ENCODE measurements around the gene TBC1D24.

The TBC1D24 gene

DNA sequence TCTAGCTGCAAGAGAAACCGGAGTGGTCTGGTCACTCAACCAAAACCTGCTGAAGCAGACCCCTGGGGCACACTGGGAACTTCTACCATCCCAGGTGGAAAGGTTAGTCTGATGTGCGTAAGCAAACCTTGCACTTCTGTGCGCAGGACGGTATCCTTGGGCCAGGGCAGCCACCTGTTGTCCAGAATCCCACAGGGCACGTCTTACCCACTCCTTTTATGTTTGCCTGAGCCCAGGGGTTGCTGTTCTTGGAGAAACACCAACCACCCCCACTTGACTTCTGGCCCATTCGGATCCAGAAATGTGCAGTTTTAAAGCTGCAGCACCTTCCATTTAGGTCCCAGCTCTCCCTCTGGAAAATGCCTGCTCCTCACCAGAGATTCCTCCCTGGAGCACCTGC, 18.7 kb downstream of the TBC1D24 start:
- Mint-ChIP-seq H3K4me3 (no peak overlapping the region), H3K27me3 (no peaks in the 10 kb centered on the region), H3K27ac (no peak overlapping the region), H3K9me3 (ENCODE audit: low read depth) (no peaks in the 10 kb centered on the region), H3K36me3 (no peaks in the 10 kb centered on the region), H3K4me1 (ENCODE audit: low read depth) (no peaks in the 10 kb centered on the region)

DNA sequence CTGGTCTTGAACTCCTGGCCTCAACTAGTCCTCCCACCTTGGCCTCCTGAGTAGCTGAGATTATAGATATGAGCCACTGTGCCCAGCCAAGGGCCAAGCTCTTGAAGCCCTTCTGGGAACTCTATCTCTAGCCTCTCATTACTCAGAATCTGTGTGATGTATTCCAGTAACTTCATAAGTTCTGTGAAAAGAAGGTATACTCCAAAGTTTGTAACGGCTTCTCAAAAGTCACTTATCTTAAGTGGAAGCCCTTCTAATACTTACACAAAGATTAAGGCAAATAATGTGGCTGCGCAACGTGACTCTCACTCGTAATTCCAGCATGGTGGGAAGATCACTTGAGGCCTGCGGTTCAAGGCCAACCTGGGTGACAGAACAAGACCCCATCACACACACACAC, 19.7 kb downstream of the TBC1D24 start:
- H3K9me3 Mint-ChIP-seq (ENCODE audit: low read depth) = no peaks in the 10 kb centered on the region

DNA sequence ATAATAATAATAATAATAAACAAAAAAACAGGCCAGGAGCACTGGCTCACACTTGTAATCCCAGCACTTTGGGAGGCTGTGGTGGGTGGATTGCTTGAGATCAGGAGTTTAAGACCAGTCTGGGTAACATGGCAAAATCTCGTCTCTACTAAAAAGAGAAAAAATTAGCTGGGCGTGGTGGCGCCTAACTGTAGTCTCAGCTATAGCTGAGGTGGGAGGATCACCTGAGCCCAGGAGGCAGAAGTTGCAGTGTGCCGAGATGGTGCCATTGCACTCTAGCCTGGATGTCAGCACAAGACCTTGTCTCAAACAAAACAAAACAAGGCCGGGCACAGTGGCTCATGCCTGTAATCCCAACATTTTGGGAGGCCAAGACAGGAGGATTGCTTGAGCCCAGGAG, 20.1 kb downstream of the TBC1D24 start:
- no peak overlapping the region for H3K27ac Mint-ChIP-seq
- H3K36me3 Mint-ChIP-seq = no peaks in the 10 kb centered on the region
- H3K4me1 Mint-ChIP-seq (ENCODE audit: low read depth) = no peaks in the 10 kb centered on the region
- no peaks in the 10 kb centered on the region for H3K27me3 Mint-ChIP-seq
- H3K4me3 Mint-ChIP-seq = no peak overlapping the region
- H3K9me3 Mint-ChIP-seq (ENCODE audit: low read depth) = no peaks in the 10 kb centered on the region

More for the DNA sequence above, 19.7 kb downstream of the TBC1D24 start:
- Mint-ChIP-seq H3K4me3 (no peak overlapping the region), H3K27me3 (no peaks in the 10 kb centered on the region), H3K27ac (no peak overlapping the region), H3K36me3 (no peaks in the 10 kb centered on the region), H3K4me1 (ENCODE audit: low read depth) (no peaks in the 10 kb centered on the region)

DNA sequence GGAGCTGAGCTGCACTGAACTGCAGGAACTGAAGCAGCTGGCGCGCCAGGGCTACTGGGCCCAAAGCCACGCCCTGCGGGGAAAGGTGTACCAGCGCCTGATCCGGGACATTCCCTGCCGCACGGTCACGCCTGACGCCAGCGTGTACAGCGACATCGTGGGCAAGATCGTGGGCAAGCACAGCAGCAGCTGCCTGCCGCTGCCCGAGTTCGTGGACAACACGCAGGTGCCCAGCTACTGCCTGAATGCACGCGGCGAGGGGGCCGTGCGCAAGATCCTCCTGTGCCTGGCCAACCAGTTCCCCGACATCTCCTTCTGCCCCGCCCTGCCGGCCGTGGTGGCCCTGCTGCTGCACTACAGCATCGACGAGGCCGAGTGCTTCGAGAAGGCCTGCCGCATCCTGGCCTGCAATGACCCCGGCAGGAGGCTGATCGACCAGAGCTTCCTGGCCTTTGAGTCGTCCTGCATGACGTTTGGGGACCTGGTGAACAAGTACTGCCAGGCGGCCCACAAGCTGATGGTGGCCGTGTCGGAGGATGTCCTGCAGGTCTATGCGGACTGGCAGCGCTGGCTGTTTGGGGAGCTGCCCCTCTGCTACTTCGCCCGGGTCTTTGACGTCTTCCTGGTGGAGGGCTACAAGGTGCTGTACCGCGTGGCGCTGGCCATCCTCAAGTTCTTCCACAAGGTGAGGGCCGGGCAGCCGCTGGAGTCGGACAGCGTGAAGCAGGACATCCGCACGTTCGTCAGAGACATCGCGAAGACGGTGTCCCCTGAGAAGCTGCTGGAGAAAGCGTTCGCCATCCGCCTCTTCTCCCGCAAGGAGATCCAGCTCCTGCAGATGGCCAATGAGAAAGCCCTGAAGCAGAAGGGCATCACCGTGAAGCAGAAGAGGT, 21.5 kb downstream of the TBC1D24 start:
- Mint-ChIP-seq H3K4me1 (ENCODE audit: low read depth) (no peaks in the 10 kb centered on the region), H3K36me3 (no peaks in the 10 kb centered on the region), H3K9me3 (ENCODE audit: low read depth) (no peaks in the 10 kb centered on the region), H3K27me3 (no peaks in the 10 kb centered on the region), H3K4me3 (no peak overlapping the region), H3K27ac (no peak overlapping the region)

DNA sequence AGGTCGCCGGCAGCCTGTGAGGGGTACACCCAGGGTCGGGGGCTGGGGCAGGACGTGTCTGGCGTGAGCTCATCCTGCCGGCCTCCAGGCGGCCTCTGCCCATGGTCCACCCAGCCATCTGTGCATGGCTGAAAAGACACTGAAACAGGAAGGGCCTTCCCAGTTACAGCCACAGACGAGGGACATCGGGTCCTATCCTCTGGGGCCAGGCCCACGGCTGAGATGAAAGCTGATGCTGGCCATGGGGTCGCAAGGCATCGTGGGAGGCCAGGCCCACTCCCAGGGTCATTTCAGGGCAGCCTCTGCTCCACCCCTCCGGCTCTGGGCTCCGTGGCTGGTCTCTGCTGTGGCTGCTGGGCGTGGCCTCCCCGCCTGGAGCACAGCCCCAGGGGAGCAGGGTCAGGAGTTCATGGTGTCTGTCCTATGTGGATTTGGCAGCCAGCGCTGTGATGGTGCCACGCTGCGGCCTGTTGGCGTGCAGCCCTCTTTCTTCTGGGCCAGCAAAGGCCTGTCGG, 22.2 kb downstream of the TBC1D24 start:
- no peaks in the 10 kb centered on the region for H3K27me3 Mint-ChIP-seq
- no peak overlapping the region for H3K4me3 Mint-ChIP-seq
- H3K4me1 Mint-ChIP-seq (ENCODE audit: low read depth) = no peaks in the 10 kb centered on the region
- no peak overlapping the region for H3K27ac Mint-ChIP-seq
- H3K9me3 Mint-ChIP-seq (ENCODE audit: low read depth) = no peaks in the 10 kb centered on the region
- H3K36me3 Mint-ChIP-seq = no peaks in the 10 kb centered on the region

DNA sequence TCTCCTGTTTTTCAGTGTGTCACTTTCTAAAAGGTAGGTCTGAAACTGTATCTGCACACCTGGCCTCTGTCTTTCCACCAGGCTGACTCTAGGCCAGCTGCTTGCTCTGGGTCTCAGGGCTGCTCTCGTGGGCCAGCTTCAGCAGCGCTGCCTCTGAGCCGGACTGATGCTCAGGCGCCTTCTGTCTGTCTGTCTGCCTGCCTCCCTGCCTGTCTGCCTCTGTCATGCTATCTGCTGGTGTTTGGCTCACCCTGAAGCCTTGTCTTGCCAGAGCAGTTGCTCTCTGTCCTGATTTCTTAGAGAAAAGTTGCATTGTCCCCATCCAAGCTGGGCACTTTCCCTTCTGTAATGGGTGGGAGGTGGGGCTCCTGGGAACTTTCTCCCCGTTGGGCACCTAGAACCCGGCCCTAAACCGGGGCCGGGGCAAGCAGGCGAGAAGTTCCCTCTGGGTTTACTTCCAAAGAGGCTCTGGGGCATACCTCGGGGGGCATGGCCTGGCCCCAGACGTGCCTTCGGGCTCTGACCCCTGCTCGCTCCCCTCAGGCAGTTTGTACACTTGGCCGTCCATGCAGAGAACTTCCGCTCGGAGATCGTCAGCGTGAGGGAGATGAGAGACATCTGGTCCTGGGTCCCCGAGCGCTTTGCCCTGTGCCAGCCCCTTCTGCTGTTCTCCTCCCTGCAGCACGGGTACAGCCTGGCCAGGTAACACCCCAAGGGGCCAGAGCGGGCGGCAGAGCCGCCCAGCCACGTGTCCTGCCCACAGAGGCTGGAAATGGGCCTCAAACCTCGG, 23.0 kb downstream of the TBC1D24 start:
- H3K4me1 Mint-ChIP-seq (ENCODE audit: low read depth) = no peaks in the 10 kb centered on the region
- H3K4me3 Mint-ChIP-seq = no peak overlapping the region
- H3K36me3 Mint-ChIP-seq = no peaks in the 10 kb centered on the region
- H3K27me3 Mint-ChIP-seq = no peaks in the 10 kb centered on the region
- no peaks in the 10 kb centered on the region for H3K9me3 Mint-ChIP-seq (ENCODE audit: low read depth)
- no peak overlapping the region for H3K27ac Mint-ChIP-seq

DNA sequence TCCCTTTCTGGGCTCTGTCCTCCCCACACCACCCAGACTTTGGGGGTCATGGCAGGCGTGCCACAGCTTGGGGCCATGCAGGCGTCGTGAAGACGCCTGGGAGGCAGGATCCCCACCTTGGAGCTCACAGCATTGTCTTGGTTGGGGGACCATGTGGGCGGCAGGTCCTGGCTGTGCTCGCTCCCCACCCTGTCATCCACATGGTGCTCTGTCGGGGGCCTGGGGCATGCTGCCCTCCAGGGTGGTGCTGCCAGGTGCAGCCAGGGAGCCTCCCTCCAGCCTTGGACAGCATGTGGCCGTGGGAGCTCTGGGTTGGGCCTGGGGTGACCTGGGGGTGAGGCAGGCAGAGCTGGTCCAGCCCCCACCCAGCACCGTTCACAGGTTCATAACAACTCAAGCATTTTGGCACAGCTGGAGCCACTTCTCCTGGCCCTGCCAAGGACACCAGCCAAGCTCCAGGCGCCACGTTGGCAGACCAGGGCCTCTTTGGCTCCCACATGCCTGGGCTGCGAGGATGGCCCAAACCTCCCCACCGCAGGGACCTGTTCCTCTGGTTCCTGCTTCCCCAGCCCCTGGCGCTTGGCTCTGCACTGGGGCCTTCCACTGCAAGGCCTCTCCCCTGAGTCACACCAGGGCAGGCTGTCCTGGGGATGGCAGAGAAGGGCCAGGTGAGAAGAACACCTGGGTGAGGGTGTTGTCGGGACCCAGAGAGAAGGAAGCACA, 23.8 kb downstream of the TBC1D24 start:
- no peaks in the 10 kb centered on the region for H3K9me3 Mint-ChIP-seq (ENCODE audit: low read depth)
- H3K4me1 Mint-ChIP-seq (ENCODE audit: low read depth) = no peaks in the 10 kb centered on the region
- H3K4me3 Mint-ChIP-seq = no peak overlapping the region
- no peaks in the 10 kb centered on the region for H3K36me3 Mint-ChIP-seq
- H3K27me3 Mint-ChIP-seq = no peaks in the 10 kb centered on the region
- no peak overlapping the region for H3K27ac Mint-ChIP-seq

DNA sequence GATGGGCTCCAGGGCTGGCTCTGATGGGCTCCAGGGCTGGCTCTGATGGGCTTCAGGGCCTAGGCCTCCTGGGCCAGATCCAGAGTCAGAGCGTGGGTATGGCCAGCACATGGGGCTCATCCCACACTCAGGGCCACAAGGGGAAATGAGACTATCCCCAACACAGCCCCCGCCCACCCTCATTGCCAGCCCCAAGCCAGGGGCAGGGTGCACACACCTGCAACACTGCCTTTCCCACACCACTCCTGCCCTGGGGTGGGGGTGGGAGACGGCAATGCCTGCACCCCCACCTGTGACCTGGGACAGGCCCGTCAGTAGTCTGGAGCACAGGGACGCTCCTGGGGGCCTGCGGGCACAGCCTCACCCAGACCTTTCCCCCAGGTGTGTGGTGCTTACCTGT, 24.5 kb downstream of the TBC1D24 start:
- H3K27me3 Mint-ChIP-seq = no peaks in the 10 kb centered on the region
- no peak overlapping the region for H3K27ac Mint-ChIP-seq
- no peaks in the 10 kb centered on the region for H3K36me3 Mint-ChIP-seq
- no peaks in the 10 kb centered on the region for H3K4me1 Mint-ChIP-seq (ENCODE audit: low read depth)
- H3K9me3 Mint-ChIP-seq (ENCODE audit: low read depth) = no peaks in the 10 kb centered on the region
- no peak overlapping the region for H3K4me3 Mint-ChIP-seq

DNA sequence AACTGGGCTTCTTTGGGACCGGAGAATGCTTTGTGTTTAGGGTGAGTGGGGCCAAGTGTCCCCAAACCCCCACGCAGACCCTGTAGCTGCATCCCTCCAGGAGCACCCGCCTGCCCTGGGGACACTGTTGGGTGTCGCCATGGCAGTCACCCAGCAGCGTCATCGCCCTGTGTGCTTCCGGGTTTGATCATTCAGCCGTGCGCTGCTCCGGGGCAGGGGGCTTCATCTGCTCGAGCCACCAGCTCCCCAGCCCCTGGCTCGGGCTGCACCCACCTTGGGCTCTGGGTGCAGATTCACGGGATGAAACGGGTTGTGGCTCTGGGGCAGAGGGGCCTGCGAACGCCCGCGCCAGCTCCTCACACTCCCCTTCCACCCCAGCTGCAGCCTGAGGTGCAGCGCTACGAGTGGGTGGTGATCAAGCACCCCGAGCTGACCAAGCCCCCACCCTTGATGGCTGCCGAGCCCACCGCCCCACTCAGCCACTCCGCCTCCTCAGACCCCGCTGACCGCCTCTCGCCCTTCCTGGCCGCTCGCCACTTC, 25.0 kb downstream of the TBC1D24 start:
- Mint-ChIP-seq H3K9me3 (ENCODE audit: low read depth) (no peaks in the 10 kb centered on the region), H3K27ac (no peak overlapping the region), H3K27me3 (no peaks in the 10 kb centered on the region), H3K36me3 (no peaks in the 10 kb centered on the region), H3K4me3 (no peak overlapping the region), H3K4me1 (ENCODE audit: low read depth) (no peaks in the 10 kb centered on the region)

DNA sequence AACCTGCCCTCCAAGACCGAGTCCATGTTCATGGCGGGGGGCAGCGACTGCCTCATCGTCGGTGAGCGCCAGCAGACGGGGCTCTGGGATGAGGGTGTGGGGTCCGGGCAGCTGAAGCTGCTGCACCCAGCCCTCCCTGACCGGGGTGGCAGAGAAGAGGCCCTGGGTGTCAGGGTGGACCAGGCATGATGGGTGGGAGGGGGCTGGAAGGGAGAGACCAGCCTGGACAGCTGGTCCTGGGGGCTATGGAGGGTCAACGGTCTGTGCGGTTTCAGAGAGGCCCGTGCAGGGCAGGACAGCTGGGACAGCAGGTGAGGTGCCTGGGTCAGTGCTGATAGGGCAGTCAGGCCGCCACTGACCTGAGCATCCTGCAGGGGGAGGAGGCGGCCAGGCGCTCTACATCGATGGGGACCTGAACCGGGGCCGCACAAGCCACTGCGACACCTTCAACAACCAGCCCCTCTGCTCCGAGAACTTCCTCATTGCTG, 25.5 kb downstream of the TBC1D24 start:
- H3K4me3 Mint-ChIP-seq = no peak overlapping the region
- H3K27me3 Mint-ChIP-seq = no peaks in the 10 kb centered on the region
- H3K4me1 Mint-ChIP-seq (ENCODE audit: low read depth) = no peaks in the 10 kb centered on the region
- no peak overlapping the region for H3K27ac Mint-ChIP-seq
- no peaks in the 10 kb centered on the region for H3K9me3 Mint-ChIP-seq (ENCODE audit: low read depth)
- H3K36me3 Mint-ChIP-seq = no peaks in the 10 kb centered on the region

DNA sequence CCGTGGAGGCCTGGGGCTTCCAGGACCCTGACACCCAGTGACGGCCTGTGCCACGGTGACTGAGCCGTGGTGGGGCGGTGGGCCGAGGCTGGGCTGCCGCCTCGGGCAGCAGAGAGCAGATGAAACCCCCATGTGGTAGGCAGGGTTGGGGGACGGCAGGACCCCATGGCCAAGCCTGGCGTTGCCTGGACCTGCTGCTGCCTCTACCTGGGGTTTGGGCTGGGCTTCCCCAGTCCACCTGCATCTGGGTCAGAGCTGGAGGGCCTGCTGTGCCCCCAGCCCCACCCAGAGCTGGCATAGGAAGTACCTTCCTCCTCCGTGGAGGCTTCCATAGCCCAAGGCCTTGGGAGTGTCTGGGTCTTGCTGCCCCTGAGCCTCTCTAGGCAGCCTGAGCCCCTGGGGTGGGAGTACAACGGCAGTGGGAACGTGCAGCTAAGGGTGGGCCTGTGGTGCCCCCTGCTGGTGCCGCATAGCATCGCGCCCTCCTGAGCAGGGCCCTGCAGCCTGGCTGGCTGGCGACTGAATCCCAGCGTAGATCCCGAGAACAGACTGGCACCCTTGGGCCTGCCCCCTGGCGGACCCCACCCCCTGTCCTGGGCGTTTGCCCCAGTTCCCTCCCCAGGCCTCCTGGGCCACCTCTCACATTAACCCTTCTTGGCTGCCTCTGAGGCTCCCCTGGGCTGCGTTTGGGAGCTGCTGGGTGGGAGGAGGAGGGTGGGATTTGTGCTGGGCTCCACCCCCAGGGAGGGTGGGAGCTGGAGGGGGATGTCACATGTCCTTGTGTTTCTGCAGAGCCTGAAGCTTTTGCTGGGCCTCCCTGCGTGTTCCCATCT, 26.2 kb downstream of the TBC1D24 start:
- Mint-ChIP-seq H3K4me3 (no peak overlapping the region), H3K27me3 (no peaks in the 10 kb centered on the region), H3K27ac (no peak overlapping the region), H3K9me3 (ENCODE audit: low read depth) (no peaks in the 10 kb centered on the region), H3K4me1 (ENCODE audit: low read depth) (no peaks in the 10 kb centered on the region), H3K36me3 (no peaks in the 10 kb centered on the region)

DNA sequence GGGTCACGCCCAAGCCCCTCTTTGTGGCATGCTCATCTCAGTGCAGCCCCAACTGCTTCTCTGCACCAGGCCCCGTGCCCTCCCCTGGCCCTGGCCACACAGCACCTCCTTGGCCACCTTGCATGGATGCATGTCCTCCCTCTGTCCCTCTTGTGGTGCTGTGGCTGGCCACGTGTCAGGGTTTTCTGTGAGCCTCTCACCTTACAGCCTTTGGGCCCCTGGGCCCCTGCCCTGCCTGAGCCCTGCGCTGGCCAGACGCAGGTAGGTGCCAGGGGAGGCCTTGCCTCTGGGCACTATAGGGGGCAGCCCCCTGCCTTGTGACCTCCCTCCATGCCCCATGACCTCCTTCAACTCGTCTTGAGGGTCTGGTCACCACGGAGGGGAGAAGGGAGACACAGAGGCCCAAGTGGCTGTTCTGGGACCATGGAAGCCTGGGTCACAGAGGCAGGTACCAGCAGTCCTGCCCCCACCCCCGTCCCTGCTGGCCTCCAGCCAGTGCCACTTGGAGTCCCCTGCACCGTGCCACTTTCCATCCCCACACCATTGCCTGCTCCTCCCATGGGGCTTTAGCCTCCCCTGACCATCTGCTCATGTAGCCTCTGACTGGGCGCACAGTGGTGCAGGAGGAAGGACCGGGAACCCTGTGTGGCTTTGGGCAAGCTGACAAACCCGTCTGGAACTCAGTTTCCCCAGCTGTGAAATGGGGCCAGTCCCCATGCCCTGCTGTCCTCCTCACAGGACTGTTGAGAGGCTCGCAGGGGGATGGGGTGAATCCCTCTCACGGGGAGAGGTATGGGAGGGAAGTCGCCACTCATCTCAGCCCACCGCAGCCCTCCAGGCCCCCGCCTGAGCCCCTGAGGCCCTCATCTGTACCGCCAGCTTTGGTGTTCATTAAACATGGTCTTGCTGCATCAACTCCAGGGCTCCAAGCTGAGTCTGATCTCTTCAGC, 27.3 kb downstream of the TBC1D24 start:
- Mint-ChIP-seq H3K27me3 (no peaks in the 10 kb centered on the region), H3K27ac (no peak overlapping the region), H3K9me3 (ENCODE audit: low read depth) (no peaks in the 10 kb centered on the region), H3K36me3 (no peaks in the 10 kb centered on the region), H3K4me3 (no peak overlapping the region), H3K4me1 (ENCODE audit: low read depth) (no peaks in the 10 kb centered on the region)

DNA sequence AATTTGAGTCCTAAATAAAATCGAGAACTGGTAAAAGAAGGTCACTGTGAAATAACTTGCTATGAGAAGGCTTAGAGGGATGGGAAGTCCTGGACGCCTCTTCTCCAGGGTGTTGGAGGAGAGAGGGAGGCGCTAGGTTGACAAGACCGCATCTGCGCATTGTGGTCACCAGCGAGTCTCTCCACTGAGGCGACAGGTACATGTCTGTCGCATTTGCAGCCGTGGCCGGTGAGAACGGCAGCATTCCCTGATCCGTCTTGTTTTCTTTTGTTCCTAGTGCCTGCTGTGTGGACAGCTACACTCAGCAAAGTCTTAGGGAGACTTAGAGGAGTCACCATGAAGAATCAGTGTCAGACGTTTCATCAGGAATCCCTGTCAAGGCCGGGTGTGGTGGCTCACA, 30.8 kb downstream of the TBC1D24 start:
- no peaks in the 10 kb centered on the region for H3K9me3 Mint-ChIP-seq (ENCODE audit: low read depth)
- H3K27ac Mint-ChIP-seq = no peak overlapping the region
- H3K36me3 Mint-ChIP-seq = no peaks in the 10 kb centered on the region
- no peak overlapping the region for H3K4me3 Mint-ChIP-seq
- H3K27me3 Mint-ChIP-seq = no peaks in the 10 kb centered on the region
- no peaks in the 10 kb centered on the region for H3K4me1 Mint-ChIP-seq (ENCODE audit: low read depth)
